SJSA1 (cell line): ENCODE data around the gene BCL6B. TPM values are rescaled to one million over a fixed set of nuclear protein-coding genes. Genes with fewer than 3 reads are reported as not detected.
A peak's percentile ranks its signal among the peaks of the same experiment; 100 is the strongest.
"Not testable (repeated sequence)": the region's sequence is repeated elsewhere in the genome, so short reads cannot be mapped to it uniquely, and the experiment has no call there.

Experiments used
- DNase-seq, 2 experiments: peaks; one replicate each; pipeline ENCODE4 v3.0.0-alpha.2; 2015 to 2020; ENCODE audit warnings: low spot score in 2 of 2, low read depth in 1 of 2
- H3K27ac ChIP-seq: fragments of 250-450 bp; sonication (Bioruptor Pico); 2 replicates; pipeline ENCODE4 v1.5.1; 2020; ENCODE audit warnings: mild to moderate bottlenecking, moderate library complexity
- H3K27me3 ChIP-seq: fragments of 250-450 bp; sonication (Bioruptor Pico); replicated peaks from 2 replicates; pipeline ENCODE4 v1.5.1; 2020; ENCODE audit warnings: mild to moderate bottlenecking, moderate library complexity
- H3K36me3 ChIP-seq: fragments of 250-450 bp; sonication (Bioruptor Pico); 2 replicates; pipeline ENCODE4 v1.5.1; 2020; ENCODE audit warnings: mild to moderate bottlenecking
- H3K4me1 ChIP-seq: fragments of 250-450 bp; sonication (Bioruptor Pico); replicated peaks from 2 replicates; pipeline ENCODE4 v1.6.1; 2021; ENCODE audit warnings: mild to moderate bottlenecking
- H3K4me3 ChIP-seq: fragments of 250-450 bp; sonication (Bioruptor Pico); 2 replicates; pipeline ENCODE4 v1.5.1; 2020; ENCODE audit warnings: mild to moderate bottlenecking
- H3K9me3 ChIP-seq: fragments of 250-450 bp; sonication (Bioruptor Pico); replicated peaks from 2 replicates; pipeline ENCODE4 v1.5.1; 2020; ENCODE audit warnings: mild to moderate bottlenecking
- total RNA-seq: library from RNA; depleted of rRNA; stranded (reverse); fragments of >200 nt; shearing (Covaris generic); gene quantifications from 2 replicates; pipeline ENCODE4 v1.2.3, GENCODE V29; 2014; rRNA removed

BCL6B gene
- not detected in 2 replicates for total RNA-seq

- peaks cover 22% of the 10 kb centered on the region for H3K4me1 ChIP-seq
- H3K9me3 ChIP-seq = no peaks in the 10 kb centered on the region
- no peak within 1 kb of the TSS for H3K27ac ChIP-seq
- H3K4me3 ChIP-seq = peak within 1 kb of the TSS; percentile 23
- H3K36me3 ChIP-seq = no peaks in the 10 kb centered on the region
- no peaks in the 10 kb centered on the region for H3K27me3 ChIP-seq
- DNase-seq = no peak
Measured at GRCh38 chr17:7022781-7023571, at the start of gene BCL6B. Gene BCL6B (plus strand): TSS chr17:7023050. CDS start chr17:7023672, 622 bp downstream.

GRCh38 chr17:6979440-6979839, 43.4 kb upstream of the BCL6B start:
- not testable (repeated sequence) for H3K9me3 ChIP-seq, H3K4me1 ChIP-seq, DNase-seq, H3K4me3 ChIP-seq, H3K27me3 ChIP-seq, H3K36me3 ChIP-seq, H3K27ac ChIP-seq

GRCh38 chr17:6981426-6981825, 41.4 kb upstream of the BCL6B start:
- Histone ChIP-seq H3K36me3 (no peaks in the 10 kb centered on the region), H3K9me3 (no peaks in the 10 kb centered on the region), H3K27ac (no peak overlapping the region), H3K4me1 (no peaks in the 10 kb centered on the region), H3K27me3 (no peaks in the 10 kb centered on the region), H3K4me3 (no peak overlapping the region)
- DNase-seq = no peak

- Histone ChIP-seq H3K36me3 (no peaks in the 10 kb centered on the region), H3K27me3 (no peaks in the 10 kb centered on the region), H3K4me1 (no peaks in the 10 kb centered on the region), H3K4me3 (no peak overlapping the region), H3K27ac (no peak overlapping the region), H3K9me3 (no peaks in the 10 kb centered on the region)
- no peak for DNase-seq
Measured at GRCh38 chr17:6985266-6985665, 37.6 kb upstream of the BCL6B start.

- no peaks in the 10 kb centered on the region for H3K4me1 ChIP-seq
- no peaks in the 10 kb centered on the region for H3K9me3 ChIP-seq
- DNase-seq = no peak
- no peak overlapping the region for H3K4me3 ChIP-seq
- no peaks in the 10 kb centered on the region for H3K27me3 ChIP-seq
- H3K27ac ChIP-seq = no peak overlapping the region
- no peaks in the 10 kb centered on the region for H3K36me3 ChIP-seq
Measured at GRCh38 chr17:6986676-6987075, 36.2 kb upstream of the BCL6B start.

GRCh38 chr17:6989779-6990178, 33.1 kb upstream of the BCL6B start:
- no peaks in the 10 kb centered on the region for H3K27me3 ChIP-seq
- no peak overlapping the region for H3K27ac ChIP-seq
- no peaks in the 10 kb centered on the region for H3K4me1 ChIP-seq
- no peaks in the 10 kb centered on the region for H3K9me3 ChIP-seq
- no peak for DNase-seq
- no peaks in the 10 kb centered on the region for H3K36me3 ChIP-seq
- H3K4me3 ChIP-seq = no peak overlapping the region

- H3K9me3 ChIP-seq, H3K27me3 ChIP-seq, H3K27ac ChIP-seq, H3K4me1 ChIP-seq, H3K36me3 ChIP-seq, H3K4me3 ChIP-seq, DNase-seq: not testable (repeated sequence)
Measured at GRCh38 chr17:6993613-6994056, 29.2 kb upstream of the BCL6B start.

GRCh38 chr17:6994118-6994598, 28.7 kb upstream of the BCL6B start:
- Histone ChIP-seq H3K27me3 (no peaks in the 10 kb centered on the region), H3K4me1 (no peaks in the 10 kb centered on the region), H3K27ac (no peak overlapping the region), H3K4me3 (no peak overlapping the region), H3K9me3 (no peaks in the 10 kb centered on the region), H3K36me3 (peaks cover 11% of the 10 kb centered on the region)
- no peak for DNase-seq

- Histone ChIP-seq H3K4me3 (no peak overlapping the region), H3K36me3 (peaks cover 13% of the 10 kb centered on the region), H3K27ac (no peak overlapping the region), H3K27me3 (no peaks in the 10 kb centered on the region), H3K4me1 (no peaks in the 10 kb centered on the region), H3K9me3 (no peaks in the 10 kb centered on the region)
- no peak for DNase-seq
Measured at GRCh38 chr17:6994666-6995256, 28.1 kb upstream of the BCL6B start.

GRCh38 chr17:6995500-6996255, 27.2 kb upstream of the BCL6B start, which contains the start of gene ALOX12:
Gene ALOX12 (plus strand): TSS chr17:6996049. CDS start chr17:6996118, 69 bp downstream.
- Histone ChIP-seq H3K4me1 (no peaks in the 10 kb centered on the region), H3K36me3 (peaks cover 16% of the 10 kb centered on the region), H3K27me3 (no peaks in the 10 kb centered on the region), H3K4me3 (no peak within 1 kb of the TSS), H3K9me3 (no peaks in the 10 kb centered on the region), H3K27ac (no peak within 1 kb of the TSS)
- DNase-seq = no peak

- no peaks in the 10 kb centered on the region for H3K4me1 ChIP-seq
- DNase-seq = no peak
- H3K27me3 ChIP-seq = no peaks in the 10 kb centered on the region
- no peak overlapping the region for H3K27ac ChIP-seq
- H3K9me3 ChIP-seq = no peaks in the 10 kb centered on the region
- peaks cover 22% of the 10 kb centered on the region for H3K36me3 ChIP-seq
- H3K4me3 ChIP-seq = no peak overlapping the region
Measured at GRCh38 chr17:6996256-6997011, 26.4 kb upstream of the BCL6B start.

GRCh38 chr17:6997171-6997570, 25.7 kb upstream of the BCL6B start:
- no peak for DNase-seq
- Histone ChIP-seq H3K4me3 (no peak overlapping the region), H3K27ac (no peak overlapping the region), H3K9me3 (no peaks in the 10 kb centered on the region), H3K4me1 (no peaks in the 10 kb centered on the region), H3K36me3 (peaks cover 29% of the 10 kb centered on the region), H3K27me3 (no peaks in the 10 kb centered on the region)

GRCh38 chr17:6998855-6999508, 23.9 kb upstream of the BCL6B start:
- DNase-seq = no peak
- H3K36me3 ChIP-seq = peaks cover 41% of the 10 kb centered on the region
- H3K4me3 ChIP-seq = no peak overlapping the region
- H3K9me3 ChIP-seq = no peaks in the 10 kb centered on the region
- no peaks in the 10 kb centered on the region for H3K4me1 ChIP-seq
- H3K27me3 ChIP-seq = no peaks in the 10 kb centered on the region
- no peak overlapping the region for H3K27ac ChIP-seq
